ENCODE results near the gene TSSK6. TPM values are rescaled to one million over a fixed set of nuclear protein-coding genes. Genes with fewer than 3 reads are reported as not detected.

TSSK6 gene
- total RNA-seq, 2 donors from 2014 or later = 2.1 to 2.6 TPM

- no peaks in the 10 kb centered on the region for H3K4me1 ChIP-seq
- no peaks in the 10 kb centered on the region for H3K9me3 ChIP-seq
- no peaks in the 10 kb centered on the region for H3K27me3 ChIP-seq
- no peaks in the 10 kb centered on the region for H3K36me3 ChIP-seq (replicated peaks in 1 of 2; ENCODE audit: insufficient read depth in 1 of 2, low read depth in 2 of 2)
- intact Hi-C loops (cut with DNase I) = no loop called here
- no peak for ATAC-seq
- DNase-seq = no peak
- no peak overlapping the region for H3K27ac ChIP-seq
- H3K4me3 ChIP-seq = no peak overlapping the region
- TF ChIP-seq CTCF (IDR thresholded peaks at IDR 0.05) = no peak
- TF ChIP-seq POLR2A (IDR thresholded peaks at IDR 0.05) = no peak
- 35% methylated on average over 8 of the region's 8 CpGs; no CpG with 5 or more reads in 1 of the 2 donors for WGBS, 2 donors
Measured at GRCh38 chr19:19550485-19550929, 35.2 kb upstream of the TSSK6 start.

GRCh38 chr19:19549804-19550464 is 34.6 kb upstream of the TSSK6 start:
- no peaks in the 10 kb centered on the region for H3K9me3 ChIP-seq
- H3K36me3 ChIP-seq (replicated peaks in 1 of 2; ENCODE audit: insufficient read depth in 1 of 2, low read depth in 2 of 2) = no peaks in the 10 kb centered on the region
- H3K27me3 ChIP-seq = no peaks in the 10 kb centered on the region
- H3K4me1 ChIP-seq = no peaks in the 10 kb centered on the region
- DNase-seq (no peak), ATAC-seq (no peak)
- no peak overlapping the region for H3K4me3 ChIP-seq
- no peak for TF ChIP-seq CTCF (IDR thresholded peaks at IDR 0.05)
- no peak for TF ChIP-seq POLR2A (IDR thresholded peaks at IDR 0.05)
- H3K27ac ChIP-seq = no peak overlapping the region
- intact Hi-C loops (cut with DNase I) = no loop called here
- WGBS, 2 donors = 47 to 48% methylated on average over 16 to 23 of the region's 23 CpGs

- Histone ChIP-seq H3K27ac (no peak overlapping the region), H3K4me1 (no peaks in the 10 kb centered on the region), H3K9me3 (no peaks in the 10 kb centered on the region), H3K27me3 (no peaks in the 10 kb centered on the region), H3K4me3 (no peak overlapping the region), H3K36me3 (replicated peaks in 1 of 2; ENCODE audit: insufficient read depth in 1 of 2, low read depth in 2 of 2) (no peaks in the 10 kb centered on the region)
- 45 to 51% methylated on average over 9 to 13 of the region's 13 CpGs for WGBS, 2 donors
- ATAC-seq (no peak), DNase-seq (no peak)
- TF ChIP-seq CTCF (IDR thresholded peaks at IDR 0.05) (no peak), POLR2A (IDR thresholded peaks at IDR 0.05) (no peak)
- intact Hi-C loops (cut with DNase I) = no loop called here
Measured at GRCh38 chr19:19548915-19549759, 33.8 kb upstream of the TSSK6 start.

GRCh38 chr19:19547674-19548336 is 32.5 kb upstream of the TSSK6 start:
- WGBS, 2 donors = 39 to 47% methylated on average over 5 to 13 of the region's 15 CpGs
- H3K27ac ChIP-seq = no peak overlapping the region
- H3K36me3 ChIP-seq (replicated peaks in 1 of 2; ENCODE audit: insufficient read depth in 1 of 2, low read depth in 2 of 2) = no peaks in the 10 kb centered on the region
- no peaks in the 10 kb centered on the region for H3K9me3 ChIP-seq
- no peaks in the 10 kb centered on the region for H3K27me3 ChIP-seq
- TF ChIP-seq CTCF (IDR thresholded peaks at IDR 0.05) = no peak
- no peak for TF ChIP-seq POLR2A (IDR thresholded peaks at IDR 0.05)
- H3K4me3 ChIP-seq = no peak overlapping the region
- intact Hi-C loops (cut with DNase I) = no loop called here
- no peak for DNase-seq
- no peaks in the 10 kb centered on the region for H3K4me1 ChIP-seq
- no peak for ATAC-seq

Measured in body of pancreas (tissue), 4 donors.